Caco-2 (cell line): ENCODE measurements around the gene SYT15B. TPM values are rescaled to one million over a fixed set of nuclear protein-coding genes. Genes with fewer than 3 reads are reported as not detected.
"Not testable (repeated sequence)": the region's sequence is repeated elsewhere in the genome, so short reads cannot be mapped to it uniquely, and the experiment has no call there.

Experiments
- BruUV-seq: library from RNA; stranded (reverse); fragments of 400-500 nt; replicated peaks from 2 replicates; lab custom pipeline; 2021; lab: Mats Ljungman, UMichigan
- CTCF ChIA-PET: fragments of 300-600 bp; sonication (Branson Sonifier 250); formaldehyde crosslinking; loops from one replicate; lab custom pipeline; 2022; ENCODE audit warnings: antibody characterized with exemption; lab: Charles Lee
- POLR2A ChIA-PET: fragments of 300-600 bp; sonication (Branson Sonifier 250); formaldehyde crosslinking; loops from one replicate; lab custom pipeline; 2022; ENCODE audit warnings: antibody characterized with exemption; lab: Charles Lee
- DNase-seq, 2 experiments: peaks; one replicate each; pipeline versions ENCODE4 v3.0.0 to v3.0.0-alpha.2; 2020 to 2022
- H3K27me3 ChIP-seq: replicated peaks from 2 replicates; pipeline ENCODE4 v1.6.0; 2011; ENCODE audit warnings: low read length; ENCODE audit not compliant: control insufficient read depth, insufficient read depth
- H3K36me3 ChIP-seq: 2 replicates; pipeline ENCODE4 v1.5.1; 2011; ENCODE audit warnings: low read length; ENCODE audit not compliant: control insufficient read depth, insufficient read depth
- H3K4me1 ChIP-seq: fragments of 250-450 bp; sonication (Bioruptor Pico); 2 replicates; pipeline ENCODE4 v1.5.1; 2020; ENCODE audit warnings: mild to moderate bottlenecking
- H3K4me3 ChIP-seq: 2 replicates; pipeline ENCODE4 v1.5.1; 2011; ENCODE audit warnings: low read depth, mild to moderate bottlenecking, control low read depth, low read length
- H3K9me3 ChIP-seq: fragments of 250-450 bp; sonication (Bioruptor Pico); 2 replicates; pipeline ENCODE4 v1.5.1; 2020; ENCODE audit warnings: mild to moderate bottlenecking, moderate library complexity
- H3K27ac Mint-ChIP-seq: one replicate; pipeline ENCODE4 v1.8.0; 2022; ENCODE audit warnings: mixed read lengths; ENCODE audit not compliant: unreplicated experiment
- H3K27me3 Mint-ChIP-seq: one replicate; pipeline ENCODE4 v1.8.0; 2022; ENCODE audit warnings: mixed read lengths; ENCODE audit not compliant: insufficient read depth, unreplicated experiment
- H3K36me3 Mint-ChIP-seq: one replicate; pipeline ENCODE4 v1.8.0; 2022; ENCODE audit warnings: mild to moderate bottlenecking, mixed read lengths; ENCODE audit not compliant: insufficient read depth, unreplicated experiment
- H3K4me1 Mint-ChIP-seq: one replicate; pipeline ENCODE4 v1.8.0; 2022; ENCODE audit warnings: low read depth, mixed read lengths; ENCODE audit not compliant: unreplicated experiment
- H3K4me3 Mint-ChIP-seq: one replicate; pipeline ENCODE4 v1.8.0; 2022; ENCODE audit warnings: mild to moderate bottlenecking, moderate library complexity, mixed read lengths; ENCODE audit not compliant: unreplicated experiment
- H3K9me3 Mint-ChIP-seq: one replicate; pipeline ENCODE4 v1.8.0; 2022; ENCODE audit warnings: mixed read lengths; ENCODE audit not compliant: unreplicated experiment
- intact Hi-C: fragments of 100-400 bp; cut with micrococcal nuclease; formaldehyde crosslinking; loops from one replicate; pipeline ENCODE4 v1.10.0; 2022; ENCODE audit not compliant: unreplicated experiment
- total RNA-seq: library from RNA; stranded (reverse); gene quantifications from 2 replicates; pipeline ENCODE4 v1.2.3, GENCODE V29; 2022

The SYT15B gene
- total RNA-seq, 1 experiment from 2014 or later = 0.11 TPM

- BruUV-seq, CTCF ChIA-PET, H3K4me3 ChIP-seq, H3K4me3 Mint-ChIP-seq, H3K36me3 ChIP-seq, POLR2A ChIA-PET, DNase-seq, H3K27ac Mint-ChIP-seq, H3K4me1 Mint-ChIP-seq, H3K36me3 Mint-ChIP-seq, intact Hi-C loops, H3K27me3 Mint-ChIP-seq, H3K27me3 ChIP-seq, H3K4me1 ChIP-seq, H3K9me3 ChIP-seq, H3K9me3 Mint-ChIP-seq: not testable (repeated sequence)
Measured at GRCh38 chr10:47753176-47753575, 10.2 kb downstream of the SYT15B start.

- DNase-seq, H3K4me3 ChIP-seq, H3K4me1 ChIP-seq, H3K27me3 Mint-ChIP-seq, H3K36me3 Mint-ChIP-seq, intact Hi-C loops, POLR2A ChIA-PET, H3K27ac Mint-ChIP-seq, H3K4me3 Mint-ChIP-seq, H3K27me3 ChIP-seq, CTCF ChIA-PET, BruUV-seq, H3K9me3 Mint-ChIP-seq, H3K9me3 ChIP-seq, H3K4me1 Mint-ChIP-seq, H3K36me3 ChIP-seq: not testable (repeated sequence)
Measured at GRCh38 chr10:47751821-47752220, 11.6 kb downstream of the SYT15B start.

- H3K36me3 Mint-ChIP-seq, BruUV-seq, H3K9me3 Mint-ChIP-seq, intact Hi-C loops, DNase-seq, POLR2A ChIA-PET, CTCF ChIA-PET, H3K27ac Mint-ChIP-seq, H3K4me1 ChIP-seq, H3K36me3 ChIP-seq, H3K4me3 Mint-ChIP-seq, H3K4me3 ChIP-seq, H3K4me1 Mint-ChIP-seq, H3K27me3 Mint-ChIP-seq, H3K9me3 ChIP-seq, H3K27me3 ChIP-seq: not testable (repeated sequence)
Measured at GRCh38 chr10:47750360-47750759, 13.0 kb downstream of the SYT15B start.

- H3K27me3 ChIP-seq, CTCF ChIA-PET, BruUV-seq, H3K27me3 Mint-ChIP-seq, H3K36me3 Mint-ChIP-seq, intact Hi-C loops, H3K4me1 Mint-ChIP-seq, H3K36me3 ChIP-seq, DNase-seq, H3K4me3 ChIP-seq, POLR2A ChIA-PET, H3K9me3 Mint-ChIP-seq, H3K9me3 ChIP-seq, H3K4me1 ChIP-seq, H3K27ac Mint-ChIP-seq, H3K4me3 Mint-ChIP-seq: not testable (repeated sequence)
Measured at GRCh38 chr10:47746780-47747376, 16.5 kb downstream of the SYT15B start.

DNA sequence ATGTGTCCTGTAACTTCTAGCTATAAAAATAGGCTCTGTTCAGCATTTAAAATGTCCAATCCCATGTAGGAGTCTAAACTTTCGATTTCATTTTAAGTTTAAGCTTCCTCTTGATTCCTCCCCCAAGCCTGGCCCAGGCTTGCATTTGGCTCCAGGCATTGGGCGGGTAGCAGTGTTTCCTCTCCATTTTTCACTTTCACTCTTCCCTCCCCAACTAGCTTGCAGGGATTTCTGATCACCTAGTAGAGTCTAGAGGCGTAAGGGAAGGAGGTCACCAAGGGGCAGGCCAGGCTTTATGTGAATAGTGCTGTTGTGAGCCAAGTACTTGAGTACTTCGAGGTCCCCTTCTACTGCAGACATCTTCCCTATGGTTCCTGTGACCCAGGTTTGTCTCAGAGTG, 18.5 kb downstream of the SYT15B start:
- BruUV-seq, intact Hi-C loops, H3K36me3 ChIP-seq, H3K27ac Mint-ChIP-seq, H3K4me1 Mint-ChIP-seq, H3K9me3 Mint-ChIP-seq, DNase-seq, H3K27me3 Mint-ChIP-seq, H3K4me1 ChIP-seq, CTCF ChIA-PET, H3K27me3 ChIP-seq, H3K9me3 ChIP-seq, POLR2A ChIA-PET, H3K36me3 Mint-ChIP-seq: not testable (repeated sequence)
- peak overlapping the region; percentile 74 for H3K4me3 Mint-ChIP-seq
- peak overlapping the region; percentile 51 for H3K4me3 ChIP-seq
